Activated naive CD8-positive, alpha-beta T cell (primary cell): ENCODE data around the gene TUT4.

Experiments
- H3K27ac Mint-ChIP-seq: one replicate; pipeline ENCODE4 v1.8.0; 2021; ENCODE audit warnings: mixed read lengths
- H3K27me3 Mint-ChIP-seq: one replicate; pipeline ENCODE4 v1.8.0; 2021; ENCODE audit warnings: mixed read lengths
- H3K36me3 Mint-ChIP-seq: one replicate; pipeline ENCODE4 v1.8.0; 2021; ENCODE audit warnings: mixed read lengths
- H3K4me1 Mint-ChIP-seq: one replicate; pipeline ENCODE4 v1.8.0; 2021; ENCODE audit warnings: low read depth, mixed read lengths
- H3K4me3 Mint-ChIP-seq: one replicate; pipeline ENCODE4 v1.8.0; 2021; ENCODE audit warnings: mild to moderate bottlenecking, mixed read lengths
- H3K9me3 Mint-ChIP-seq: one replicate; pipeline ENCODE4 v1.8.0; 2021; ENCODE audit warnings: low read depth, mixed read lengths

The TUT4 gene, protein sequence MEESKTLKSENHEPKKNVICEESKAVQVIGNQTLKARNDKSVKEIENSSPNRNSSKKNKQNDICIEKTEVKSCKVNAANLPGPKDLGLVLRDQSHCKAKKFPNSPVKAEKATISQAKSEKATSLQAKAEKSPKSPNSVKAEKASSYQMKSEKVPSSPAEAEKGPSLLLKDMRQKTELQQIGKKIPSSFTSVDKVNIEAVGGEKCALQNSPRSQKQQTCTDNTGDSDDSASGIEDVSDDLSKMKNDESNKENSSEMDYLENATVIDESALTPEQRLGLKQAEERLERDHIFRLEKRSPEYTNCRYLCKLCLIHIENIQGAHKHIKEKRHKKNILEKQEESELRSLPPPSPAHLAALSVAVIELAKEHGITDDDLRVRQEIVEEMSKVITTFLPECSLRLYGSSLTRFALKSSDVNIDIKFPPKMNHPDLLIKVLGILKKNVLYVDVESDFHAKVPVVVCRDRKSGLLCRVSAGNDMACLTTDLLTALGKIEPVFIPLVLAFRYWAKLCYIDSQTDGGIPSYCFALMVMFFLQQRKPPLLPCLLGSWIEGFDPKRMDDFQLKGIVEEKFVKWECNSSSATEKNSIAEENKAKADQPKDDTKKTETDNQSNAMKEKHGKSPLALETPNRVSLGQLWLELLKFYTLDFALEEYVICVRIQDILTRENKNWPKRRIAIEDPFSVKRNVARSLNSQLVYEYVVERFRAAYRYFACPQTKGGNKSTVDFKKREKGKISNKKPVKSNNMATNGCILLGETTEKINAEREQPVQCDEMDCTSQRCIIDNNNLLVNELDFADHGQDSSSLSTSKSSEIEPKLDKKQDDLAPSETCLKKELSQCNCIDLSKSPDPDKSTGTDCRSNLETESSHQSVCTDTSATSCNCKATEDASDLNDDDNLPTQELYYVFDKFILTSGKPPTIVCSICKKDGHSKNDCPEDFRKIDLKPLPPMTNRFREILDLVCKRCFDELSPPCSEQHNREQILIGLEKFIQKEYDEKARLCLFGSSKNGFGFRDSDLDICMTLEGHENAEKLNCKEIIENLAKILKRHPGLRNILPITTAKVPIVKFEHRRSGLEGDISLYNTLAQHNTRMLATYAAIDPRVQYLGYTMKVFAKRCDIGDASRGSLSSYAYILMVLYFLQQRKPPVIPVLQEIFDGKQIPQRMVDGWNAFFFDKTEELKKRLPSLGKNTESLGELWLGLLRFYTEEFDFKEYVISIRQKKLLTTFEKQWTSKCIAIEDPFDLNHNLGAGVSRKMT (N-terminal part only)

DNA sequence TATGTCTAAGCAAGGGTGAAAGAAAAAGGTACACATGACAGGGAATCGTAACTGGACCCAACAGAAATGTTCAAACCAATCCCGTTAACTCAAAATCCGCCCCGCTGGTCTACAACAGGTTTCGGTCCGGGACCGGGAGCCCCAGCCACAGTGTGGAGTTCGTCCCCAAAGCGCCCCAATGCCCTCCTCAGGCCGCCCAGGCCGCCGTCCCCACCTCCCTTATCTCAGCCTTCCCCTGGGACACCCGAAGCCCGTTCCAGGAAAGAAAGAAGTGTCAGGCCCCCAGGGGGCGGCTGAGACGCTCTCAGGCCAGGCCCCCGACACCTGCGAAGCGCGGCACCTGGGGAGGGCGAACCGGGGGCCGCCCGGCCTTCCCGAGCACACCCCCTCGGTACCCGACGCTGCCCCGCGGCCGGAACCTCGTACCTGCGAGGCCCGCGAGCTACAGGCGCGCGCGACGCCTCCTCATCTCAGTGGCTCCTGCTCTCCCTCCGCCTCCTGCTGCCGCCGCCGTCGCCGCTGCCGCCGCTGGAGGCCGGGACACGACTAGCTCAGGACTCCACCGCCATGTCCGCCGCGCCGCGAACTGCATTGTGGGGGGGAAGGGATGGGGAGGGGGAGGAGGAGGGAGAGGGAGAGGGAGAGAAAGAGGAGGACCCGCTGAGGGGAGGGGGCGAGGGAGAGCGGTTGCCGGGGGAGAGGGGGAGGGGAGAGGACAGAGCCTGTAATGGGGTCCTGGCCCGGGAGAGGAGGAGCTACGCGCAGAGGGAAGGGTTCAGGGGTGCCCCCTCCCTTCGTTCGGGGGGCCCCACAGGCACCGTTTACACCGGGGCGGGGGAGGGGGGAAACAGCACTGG lies at the start of gene TUT4:
Gene TUT4, minus strand, starts transcription at position 588 of the 857 bp plus-strand sequence. CDS start 26,812 bp downstream, outside the sequence.
- Mint-ChIP-seq H3K27ac (peak within 1 kb of the TSS; percentile 70), H3K9me3 (no peaks in the 10 kb centered on the region), H3K4me3 (peak within 1 kb of the TSS; percentile 82), H3K36me3 (no peaks in the 10 kb centered on the region), H3K4me1 (peaks cover 39% of the 10 kb centered on the region), H3K27me3 (no peaks in the 10 kb centered on the region)

DNA sequence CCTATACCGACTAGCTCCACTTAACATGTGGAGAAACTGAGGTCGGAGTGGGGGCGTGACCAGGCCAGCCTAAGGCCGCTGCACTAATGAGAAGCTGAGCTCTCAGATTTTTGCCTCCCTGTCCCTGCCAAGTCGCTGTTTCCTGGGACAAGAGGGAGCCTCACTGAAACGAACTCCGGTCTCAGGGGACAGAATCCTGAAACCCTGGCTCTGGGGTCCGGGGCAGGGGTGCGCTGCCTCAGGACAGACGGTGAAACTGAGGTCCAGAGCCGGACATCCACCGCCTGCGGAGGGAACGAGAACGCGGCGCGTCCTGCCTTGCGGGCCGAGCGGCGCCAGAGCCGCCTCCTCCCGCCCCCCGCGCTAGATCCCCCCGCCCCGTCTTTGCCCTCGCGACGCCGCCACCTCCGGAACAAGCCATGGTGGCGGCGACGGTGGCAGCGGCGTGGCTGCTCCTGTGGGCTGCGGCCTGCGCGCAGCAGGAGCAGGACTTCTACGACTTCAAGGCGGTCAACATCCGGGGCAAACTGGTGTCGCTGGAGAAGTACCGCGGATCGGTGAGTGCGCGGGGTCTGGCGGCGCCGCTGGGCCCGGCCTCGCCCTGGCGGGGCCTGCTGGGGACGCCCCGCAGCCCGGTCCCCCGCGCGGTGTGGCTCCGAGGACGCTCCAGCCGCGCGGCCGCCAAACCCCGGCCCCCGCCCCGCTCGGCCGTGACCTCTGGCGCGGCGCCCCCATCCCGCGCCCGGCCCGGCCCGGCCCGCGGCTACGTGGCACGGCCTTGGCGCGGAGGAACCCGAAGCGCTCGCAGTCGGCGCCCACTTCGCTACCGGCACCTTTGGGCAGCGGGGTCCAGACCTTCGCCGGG lies 49.3 kb upstream of the TUT4 start, which contains the start of gene GPX7:
Gene GPX7, plus strand, starts transcription at position 381 of the 865 bp plus-strand sequence. Its CDS starts 39 bp downstream, at position 420.
- Mint-ChIP-seq H3K27me3 (no peaks in the 10 kb centered on the region), H3K36me3 (peaks cover 8% of the 10 kb centered on the region), H3K9me3 (no peaks in the 10 kb centered on the region), H3K27ac (peak within 1 kb of the TSS; percentile 97), H3K4me1 (peaks cover 49% of the 10 kb centered on the region), H3K4me3 (peak within 1 kb of the TSS; percentile 93)

DNA sequence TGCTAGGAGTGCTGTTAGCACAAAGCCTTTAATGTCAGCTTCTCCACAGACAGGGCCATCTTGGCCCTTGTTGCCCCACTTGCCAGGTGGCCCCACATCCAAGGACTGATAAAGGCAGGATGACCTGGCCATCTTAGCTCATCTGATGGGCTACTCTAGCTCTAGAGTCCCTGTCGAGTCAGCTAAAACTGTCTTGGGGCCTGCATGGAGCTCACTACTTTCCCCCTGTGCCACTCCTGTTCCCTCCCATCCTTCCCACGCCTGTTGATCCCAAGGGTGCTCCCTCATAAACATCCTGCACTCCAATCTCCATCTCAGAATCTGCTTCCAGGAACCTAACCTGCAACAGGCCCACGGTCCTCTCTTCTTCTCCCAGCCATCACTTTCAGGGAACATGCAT lies 48.6 kb upstream of the TUT4 start:
- H3K27me3 Mint-ChIP-seq: no peaks in the 10 kb centered on the region
- H3K4me3 Mint-ChIP-seq: peak overlapping the region; percentile 79
- H3K27ac Mint-ChIP-seq: peak overlapping the region; percentile 88
- no peaks in the 10 kb centered on the region for H3K9me3 Mint-ChIP-seq
- peaks cover 8% of the 10 kb centered on the region for H3K36me3 Mint-ChIP-seq
- peaks cover 46% of the 10 kb centered on the region for H3K4me1 Mint-ChIP-seq

DNA sequence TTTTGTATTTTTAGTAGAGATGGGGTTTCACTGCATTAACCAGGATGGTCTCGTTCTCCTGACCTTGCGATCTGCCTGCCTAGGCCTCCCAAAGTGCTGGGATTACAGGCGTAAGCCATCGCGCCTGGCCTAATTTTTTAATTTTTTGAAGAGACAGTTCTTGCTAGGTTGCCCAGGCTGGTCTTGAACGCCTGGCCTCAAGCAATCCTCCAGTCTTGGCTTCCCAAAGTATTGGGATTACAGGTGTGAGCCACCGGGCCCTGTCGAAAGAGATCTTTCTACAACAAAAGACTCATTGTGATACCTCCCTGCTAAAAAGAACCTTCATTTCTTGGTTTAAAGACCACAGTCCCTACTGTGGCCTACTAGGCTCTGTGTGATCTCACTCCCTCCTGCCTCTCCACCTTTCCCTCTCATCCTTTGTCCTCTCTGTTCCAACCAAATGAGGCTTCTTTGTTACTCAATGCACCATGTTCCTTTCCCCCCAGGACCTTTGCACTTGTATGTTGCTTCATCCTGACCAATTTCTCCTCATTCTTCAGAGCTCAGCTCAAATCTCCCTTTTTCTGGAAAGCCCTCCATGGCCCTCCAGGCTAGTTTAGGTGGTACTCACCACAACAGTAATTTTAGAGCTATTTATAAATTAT lies 47.8 kb upstream of the TUT4 start:
- peaks cover 6% of the 10 kb centered on the region for H3K36me3 Mint-ChIP-seq
- H3K27ac Mint-ChIP-seq: no peak overlapping the region
- H3K9me3 Mint-ChIP-seq: no peaks in the 10 kb centered on the region
- H3K27me3 Mint-ChIP-seq: no peaks in the 10 kb centered on the region
- peaks cover 39% of the 10 kb centered on the region for H3K4me1 Mint-ChIP-seq
- no peak overlapping the region for H3K4me3 Mint-ChIP-seq

GRCh38 chr1:52599236-52599635 lies 46.3 kb upstream of the TUT4 start:
- Mint-ChIP-seq H3K27me3 (no peaks in the 10 kb centered on the region), H3K27ac (no peak overlapping the region), H3K36me3 (peaks cover 3% of the 10 kb centered on the region), H3K4me3 (no peak overlapping the region), H3K4me1 (peaks cover 25% of the 10 kb centered on the region), H3K9me3 (no peaks in the 10 kb centered on the region)

- H3K4me1 Mint-ChIP-seq: peaks cover 19% of the 10 kb centered on the region
- no peaks in the 10 kb centered on the region for H3K9me3 Mint-ChIP-seq
- H3K27ac Mint-ChIP-seq: no peak overlapping the region
- peaks cover 2% of the 10 kb centered on the region for H3K36me3 Mint-ChIP-seq
- H3K27me3 Mint-ChIP-seq: no peaks in the 10 kb centered on the region
- H3K4me3 Mint-ChIP-seq: no peak overlapping the region
These were observed 45.8 kb upstream of the TUT4 start for GRCh38 chr1:52598729-52599128.

DNA sequence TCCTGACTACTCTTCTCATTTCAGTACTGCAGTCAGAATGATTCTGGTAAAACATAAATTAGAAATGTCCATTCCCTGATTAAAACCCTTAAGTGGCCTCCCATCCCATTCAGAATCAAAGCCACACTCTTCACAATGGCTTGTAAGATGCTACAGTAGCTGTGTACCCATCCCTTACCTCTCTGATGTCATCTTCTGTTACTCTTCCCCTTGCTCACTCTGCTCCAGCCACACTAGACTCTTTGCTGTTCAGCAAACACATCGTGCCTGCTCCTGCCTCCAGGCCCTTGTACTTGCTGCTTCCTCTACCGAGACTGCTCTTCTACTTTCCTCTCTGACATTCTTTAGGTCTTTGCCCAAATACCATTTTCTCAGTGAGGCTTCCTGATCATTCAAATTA lies 45.0 kb upstream of the TUT4 start:
- H3K27ac Mint-ChIP-seq: no peak overlapping the region
- H3K4me1 Mint-ChIP-seq: peaks cover 11% of the 10 kb centered on the region
- peaks cover 2% of the 10 kb centered on the region for H3K36me3 Mint-ChIP-seq
- no peak overlapping the region for H3K4me3 Mint-ChIP-seq
- no peaks in the 10 kb centered on the region for H3K9me3 Mint-ChIP-seq
- H3K27me3 Mint-ChIP-seq: no peaks in the 10 kb centered on the region

GRCh38 chr1:52595061-52595460 lies 42.2 kb upstream of the TUT4 start:
- H3K36me3 Mint-ChIP-seq: peaks cover 2% of the 10 kb centered on the region
- no peak overlapping the region for H3K4me3 Mint-ChIP-seq
- no peaks in the 10 kb centered on the region for H3K4me1 Mint-ChIP-seq
- no peaks in the 10 kb centered on the region for H3K27me3 Mint-ChIP-seq
- H3K27ac Mint-ChIP-seq: no peak overlapping the region
- H3K9me3 Mint-ChIP-seq: no peaks in the 10 kb centered on the region

DNA sequence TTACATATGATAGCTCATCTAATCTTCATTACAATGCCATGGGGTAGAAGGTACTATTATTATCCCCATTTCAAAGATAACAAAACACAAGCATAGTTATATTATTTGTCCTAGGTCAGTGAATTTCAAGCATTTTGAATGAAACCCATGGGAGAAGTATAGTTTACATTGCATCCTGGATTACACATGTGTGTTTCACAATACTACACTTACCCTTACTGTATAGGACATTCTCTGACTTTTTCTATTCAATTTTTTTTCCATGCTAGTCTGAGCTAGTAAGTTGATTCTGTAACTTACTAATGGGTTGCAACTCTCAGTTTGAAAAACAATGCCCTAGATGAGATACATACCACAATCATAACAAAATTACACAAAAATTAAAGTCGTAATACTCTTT lies 40.6 kb upstream of the TUT4 start:
- no peak overlapping the region for H3K27ac Mint-ChIP-seq
- no peaks in the 10 kb centered on the region for H3K4me1 Mint-ChIP-seq
- H3K27me3 Mint-ChIP-seq: no peaks in the 10 kb centered on the region
- H3K4me3 Mint-ChIP-seq: no peak overlapping the region
- no peaks in the 10 kb centered on the region for H3K9me3 Mint-ChIP-seq
- H3K36me3 Mint-ChIP-seq: peaks cover 2% of the 10 kb centered on the region

- Mint-ChIP-seq H3K4me3 (no peak overlapping the region), H3K27me3 (no peaks in the 10 kb centered on the region), H3K4me1 (no peaks in the 10 kb centered on the region), H3K36me3 (no peaks in the 10 kb centered on the region), H3K27ac (no peak overlapping the region), H3K9me3 (no peaks in the 10 kb centered on the region)
These were observed 39.9 kb upstream of the TUT4 start for GRCh38 chr1:52592637-52593323.

DNA sequence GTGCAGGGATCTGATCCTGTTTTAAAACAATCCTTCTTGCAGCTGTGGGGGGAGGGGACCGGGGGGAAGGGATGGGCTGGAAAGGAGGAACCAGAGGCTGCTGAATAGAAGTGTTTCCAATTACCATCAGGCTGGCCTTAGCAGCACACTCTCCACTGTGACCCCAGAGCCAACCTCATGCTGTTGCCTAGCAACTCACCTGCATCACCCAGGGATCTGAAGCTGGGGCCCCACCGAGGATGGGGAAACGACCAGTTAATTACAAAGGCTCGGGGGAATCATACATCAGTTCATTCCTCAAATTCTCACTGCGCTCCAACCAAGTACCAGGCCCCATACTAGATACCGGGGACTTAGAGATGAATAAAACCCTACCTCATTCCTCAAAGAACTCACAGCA lies 37.4 kb upstream of the TUT4 start:
- Mint-ChIP-seq H3K27ac (no peak overlapping the region), H3K4me3 (no peak overlapping the region), H3K4me1 (no peaks in the 10 kb centered on the region), H3K36me3 (no peaks in the 10 kb centered on the region), H3K27me3 (no peaks in the 10 kb centered on the region), H3K9me3 (no peaks in the 10 kb centered on the region)

GRCh38 chr1:52588535-52588934 lies 35.6 kb upstream of the TUT4 start:
- Mint-ChIP-seq H3K27me3 (no peaks in the 10 kb centered on the region), H3K9me3 (no peaks in the 10 kb centered on the region), H3K4me3 (no peak overlapping the region), H3K27ac (no peak overlapping the region), H3K4me1 (no peaks in the 10 kb centered on the region), H3K36me3 (peaks cover 3% of the 10 kb centered on the region)
